Stomach (tissue), 4 donors: ENCODE measurements around the gene KCNQ1.

Source experiments
- CTCF ChIP-seq, 7 experiments: fragments of 450-650 bp in 4 of 7; fragments of 200-600 bp in 3 of 7; sonication (generic) in 3 of 7; IDR thresholded peaks; one replicate each; pipeline ENCODE4 v1.5.1; 2016 to 2019; ENCODE audit warnings: antibody characterized with exemption in 7 of 7, control low read depth in 2 of 7, mild to moderate bottlenecking in 1 of 7
- EP300 ChIP-seq: sonication (generic); formaldehyde crosslinking; IDR thresholded peaks from one replicate; pipeline ENCODE4 v1.6.1; 2017; ENCODE audit warnings: antibody characterized with exemption
- POLR2AphosphoS5 ChIP-seq, 3 donors: sonication (generic); formaldehyde crosslinking; IDR thresholded peaks; one replicate each; pipeline ENCODE4 v1.6.1; 2016; ENCODE audit warnings: antibody characterized with exemption in 3 of 3

- TF ChIP-seq CTCF (IDR thresholded peaks at IDR 0.05) (no peak), POLR2AphosphoS5 (IDR thresholded peaks at IDR 0.05) (no peak), EP300 (no peak)
Measured at GRCh38 chr11:2770761-2771301, 326.0 kb downstream of the KCNQ1 start.
